ENCODE measurements around the gene DEPP1.

DEPP1 gene

DNA sequence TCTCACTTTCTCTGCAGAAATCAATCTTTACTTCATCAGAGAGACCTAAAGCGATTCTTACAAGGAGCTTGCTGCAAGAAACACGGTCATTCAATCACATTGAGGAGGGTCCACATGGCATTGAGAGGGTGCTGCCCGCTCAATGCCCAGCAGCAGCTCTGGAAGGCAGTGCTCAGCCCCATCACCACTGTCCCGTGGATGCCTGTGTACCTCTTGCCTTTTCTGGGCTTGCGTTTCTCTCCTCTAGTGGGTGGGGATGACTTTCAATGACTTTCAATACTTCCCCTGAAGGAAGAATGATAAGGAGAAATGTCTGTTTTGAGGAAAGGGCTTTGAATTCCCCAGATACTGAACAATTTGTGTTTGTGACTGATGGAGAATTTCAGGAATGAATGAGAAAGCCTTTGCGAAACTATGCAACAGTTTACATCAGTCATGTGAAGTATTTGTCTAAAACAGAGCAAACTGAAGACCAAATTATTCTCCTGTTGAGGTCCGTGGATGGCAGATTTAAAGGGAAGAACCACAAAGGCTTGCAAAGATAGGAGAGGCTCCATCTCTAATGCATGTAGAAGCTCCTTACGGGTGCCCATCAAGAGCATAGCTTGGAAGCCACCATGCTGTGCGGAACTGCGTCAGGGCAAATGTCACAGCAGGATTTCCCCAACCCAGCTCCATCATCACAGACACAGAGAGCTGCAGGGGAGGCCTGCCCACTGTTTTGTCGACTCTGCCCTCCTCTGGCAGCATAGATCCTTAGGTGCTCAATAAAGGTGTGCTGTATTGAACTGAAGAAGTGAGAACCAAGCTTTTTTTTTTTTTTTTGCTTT is 15.5 kb upstream of the DEPP1 start:
- no peak for DNase-seq (ENCODE audit: low read depth)

DNA sequence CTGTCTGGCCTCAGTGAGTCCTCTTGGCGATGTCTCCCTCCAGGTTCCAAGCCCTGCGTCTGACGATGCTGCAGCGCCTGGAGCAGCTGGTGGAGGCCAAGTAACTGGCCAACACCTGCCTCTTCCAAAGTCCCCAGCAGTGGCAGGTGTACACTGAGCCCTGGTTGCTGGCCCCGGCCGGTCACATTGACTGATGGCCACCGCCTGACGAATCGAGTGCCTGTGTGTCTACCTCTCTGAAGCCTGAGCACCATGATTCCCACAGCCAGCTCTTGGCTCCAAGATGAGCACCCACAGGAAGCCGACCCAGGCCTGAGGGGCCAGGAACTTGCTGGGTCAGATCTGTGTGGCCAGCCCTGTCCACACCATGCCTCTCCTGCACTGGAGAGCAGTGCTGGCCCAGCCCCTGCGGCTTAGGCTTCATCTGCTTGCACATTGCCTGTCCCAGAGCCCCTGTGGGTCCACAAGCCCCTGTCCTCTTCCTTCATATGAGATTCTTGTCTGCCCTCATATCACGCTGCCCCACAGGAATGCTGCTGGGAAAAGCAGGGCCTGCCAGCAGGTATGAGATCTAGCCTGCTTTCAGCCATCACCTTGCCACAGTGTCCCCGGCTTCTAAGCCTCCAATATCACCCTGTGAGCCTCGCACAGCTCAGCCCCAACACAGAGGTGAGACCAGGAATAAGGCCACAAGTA is 14.8 kb upstream of the DEPP1 start:
- DNase-seq (ENCODE audit: low read depth): no peak

DNA sequence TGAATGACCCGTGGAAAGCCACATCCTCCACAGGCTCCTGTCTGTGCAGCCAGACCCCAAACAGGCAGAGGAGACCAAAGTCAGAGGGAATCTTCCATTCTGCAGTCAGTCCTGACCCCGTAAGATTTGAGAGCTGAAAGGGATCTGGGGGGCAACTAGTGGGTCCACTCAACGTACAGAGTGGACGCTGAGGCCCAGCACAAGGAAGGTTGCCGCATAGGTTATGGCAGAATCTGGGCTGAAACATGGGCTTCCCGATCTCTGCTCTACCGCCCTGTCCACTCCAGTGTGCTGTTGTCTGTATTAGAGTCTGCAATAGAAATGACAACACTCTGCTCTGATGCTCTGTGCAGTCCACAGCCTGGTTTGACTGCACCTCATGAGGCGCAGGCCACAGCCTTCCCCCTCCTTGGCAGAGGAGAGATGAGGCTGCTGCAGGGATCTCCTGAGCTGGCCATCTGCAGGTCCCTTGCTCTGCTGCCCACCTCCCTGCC is 14.2 kb upstream of the DEPP1 start:
- DNase-seq (ENCODE audit: low read depth): no peak

DNA sequence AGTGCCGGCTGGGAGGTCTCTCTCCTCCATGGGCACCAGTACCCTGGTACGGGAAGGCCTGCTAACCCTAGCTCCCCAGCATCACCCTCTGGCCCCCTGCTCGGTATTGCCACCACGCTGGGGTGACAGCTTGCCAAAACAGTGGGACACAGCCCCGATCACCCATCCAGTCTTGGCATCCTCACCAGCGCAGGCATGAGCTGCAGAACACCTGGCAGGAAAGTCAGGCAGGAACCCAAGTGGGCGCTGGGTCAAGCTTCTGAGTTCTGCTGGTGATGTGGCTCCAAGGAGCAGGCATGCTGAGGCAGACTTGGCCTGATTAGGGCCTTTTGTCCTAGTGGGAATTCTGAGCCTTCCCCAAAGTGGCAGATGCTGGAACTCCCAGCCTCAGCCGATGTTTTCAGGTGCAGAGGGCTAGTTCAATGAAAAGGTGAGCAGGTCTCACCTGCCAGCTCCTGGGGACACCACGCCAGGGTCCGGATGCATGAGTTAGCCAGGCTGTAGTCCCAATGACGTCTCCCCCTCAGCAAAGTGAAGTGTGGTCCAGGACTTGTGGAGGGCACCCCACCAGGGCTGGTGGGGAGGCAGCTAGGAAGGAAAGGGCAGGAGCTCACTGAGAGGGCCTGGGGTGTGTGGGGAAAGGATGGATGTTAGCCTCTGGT is 13.6 kb upstream of the DEPP1 start:
- DNase-seq (ENCODE audit: low read depth): no peak

DNA sequence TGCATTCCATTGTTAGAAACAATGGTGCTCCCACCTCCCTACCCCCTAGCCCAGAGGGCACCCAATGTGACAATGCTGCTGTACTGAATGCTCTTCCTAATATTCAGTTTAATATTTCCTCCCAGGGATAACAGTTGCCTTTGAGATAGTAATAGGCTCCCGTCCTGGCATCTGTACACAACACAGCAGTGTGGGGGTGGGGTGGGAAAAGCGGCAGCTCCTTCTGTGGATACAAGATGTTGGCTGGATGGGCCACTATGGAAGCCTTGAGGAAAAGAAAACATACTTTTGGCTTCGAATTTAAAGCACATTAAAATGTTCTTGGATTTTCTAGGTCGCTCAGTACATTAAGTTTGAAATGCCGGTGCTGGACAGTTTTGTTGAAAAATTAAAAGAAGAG is 13.0 kb upstream of the DEPP1 start:
- no peak for DNase-seq (ENCODE audit: low read depth)

DNA sequence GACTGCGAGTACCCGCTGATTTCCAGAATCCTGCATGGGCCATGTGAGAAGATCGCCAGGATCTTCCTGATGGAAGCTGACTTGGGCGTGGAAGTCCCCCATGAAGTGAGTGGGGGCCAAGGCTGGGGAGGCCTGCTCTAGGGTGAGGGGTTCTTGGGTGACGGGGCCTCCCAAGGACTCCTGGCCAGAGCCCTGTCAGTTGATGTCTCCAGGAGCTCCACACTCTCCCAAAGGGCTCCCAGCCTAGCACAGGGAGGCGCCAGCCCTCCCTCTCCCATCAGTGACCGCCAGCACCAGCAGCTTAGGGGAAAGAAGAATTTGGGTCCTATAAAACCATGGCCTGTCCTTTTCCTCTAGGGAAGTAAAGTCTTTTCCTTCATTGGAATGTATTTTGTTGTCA is 12.4 kb upstream of the DEPP1 start:
- no peak for DNase-seq (ENCODE audit: low read depth)

DNA sequence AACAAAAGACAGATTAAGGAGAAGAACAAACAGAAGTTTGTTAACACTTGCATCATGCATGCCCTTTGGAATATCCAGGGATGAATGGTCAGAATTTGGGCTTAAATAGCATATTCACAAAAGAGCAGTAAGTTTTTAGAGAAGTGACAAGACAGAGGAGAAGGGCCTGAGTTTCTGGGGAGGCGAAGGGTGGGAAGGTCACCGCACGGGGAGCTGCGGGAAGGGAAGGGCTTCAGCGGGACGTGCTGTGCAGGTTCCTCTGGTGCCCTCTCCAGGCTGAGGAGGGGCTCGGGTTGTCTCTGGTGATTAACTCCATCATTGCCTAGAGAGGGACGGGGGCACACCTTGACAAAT is 11.7 kb upstream of the DEPP1 start:
- DNase-seq (ENCODE audit: low read depth): no peak

DNA sequence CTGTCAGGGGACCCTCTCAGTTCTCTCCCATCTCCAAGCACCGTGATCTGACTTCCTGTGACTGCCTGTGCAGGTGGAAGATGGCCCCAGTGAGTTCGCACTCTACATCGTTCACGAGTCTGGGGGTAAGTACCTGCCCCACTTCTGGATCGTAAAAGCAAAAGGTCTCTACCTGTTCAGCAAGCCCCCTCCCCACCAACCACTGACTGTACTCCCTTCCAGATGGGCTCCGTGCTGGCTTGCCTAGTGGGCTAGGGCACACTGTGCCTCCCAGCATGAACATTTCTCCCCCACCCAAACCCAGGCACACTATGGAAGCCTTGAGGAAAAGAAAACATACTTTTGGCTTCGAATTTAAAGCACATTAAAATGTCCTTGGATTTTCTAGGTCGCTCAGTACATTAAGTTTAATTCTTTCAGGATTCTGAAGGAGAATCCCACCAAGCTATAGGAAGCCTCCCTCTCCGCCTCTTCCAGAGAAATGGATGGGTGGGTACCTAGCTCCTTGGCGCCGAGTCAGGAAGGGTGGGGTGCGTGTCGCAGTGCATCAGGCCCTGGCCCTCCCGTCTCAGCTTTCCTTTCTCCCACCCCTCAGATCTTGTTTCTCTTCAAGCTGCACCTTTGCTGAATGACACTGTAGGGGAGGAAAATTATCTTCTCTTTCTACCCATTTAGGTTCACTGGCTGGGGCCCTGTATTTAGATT is 11.1 kb upstream of the DEPP1 start:
- no peak for DNase-seq (ENCODE audit: low read depth)

DNA sequence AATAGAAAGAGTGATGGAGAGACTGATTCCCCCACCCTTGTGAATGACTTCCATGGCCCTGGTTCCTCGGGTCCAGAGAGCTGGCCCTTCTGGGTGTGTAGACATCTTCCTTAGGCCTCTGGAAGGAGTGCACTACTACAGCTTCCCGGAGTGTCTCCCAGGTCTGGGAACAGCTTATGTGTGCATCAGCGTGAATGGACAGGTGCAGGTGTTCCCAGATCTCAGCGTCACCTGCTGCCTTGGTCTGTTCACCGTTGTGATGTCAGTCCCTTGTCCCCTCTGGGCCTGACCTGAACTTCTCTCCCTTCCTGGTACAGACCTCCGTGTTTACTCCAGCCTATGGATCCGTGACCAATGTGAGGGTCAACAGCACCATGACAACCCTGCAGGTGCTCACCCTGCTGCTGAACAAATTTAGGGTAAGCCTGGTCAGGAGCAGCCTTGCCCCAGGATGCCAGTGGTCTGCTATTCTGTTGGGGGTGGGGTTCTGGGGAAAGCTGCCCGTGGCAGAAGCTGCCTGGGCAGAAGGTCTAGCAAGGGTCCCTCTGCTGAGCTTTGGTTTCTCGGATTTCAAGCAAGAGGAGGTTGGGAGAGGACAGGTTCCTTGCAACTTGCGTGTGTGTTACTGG is 10.5 kb upstream of the DEPP1 start:
- no peak for DNase-seq (ENCODE audit: low read depth)

DNA sequence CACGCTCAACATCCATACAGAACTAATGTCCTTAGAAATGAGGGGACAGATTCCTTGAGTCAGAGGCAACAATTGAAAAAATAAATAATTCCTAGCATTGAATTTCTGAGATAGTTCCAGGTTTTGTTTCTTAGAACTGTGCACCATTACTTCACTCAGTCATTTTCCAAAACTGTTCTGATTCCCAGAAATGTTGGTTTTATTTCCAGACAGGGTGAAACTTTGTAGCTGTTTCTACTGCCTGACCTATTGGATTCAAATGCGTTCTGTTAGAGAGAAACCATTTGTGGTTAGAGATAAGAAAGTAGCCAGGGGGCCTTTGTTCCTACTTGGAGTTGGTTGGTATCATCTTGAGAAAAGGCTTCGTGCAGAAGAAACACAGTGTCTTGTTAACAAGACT is 8.1 kb upstream of the DEPP1 start:
- DNase-seq (ENCODE audit: low read depth): no peak

DNA sequence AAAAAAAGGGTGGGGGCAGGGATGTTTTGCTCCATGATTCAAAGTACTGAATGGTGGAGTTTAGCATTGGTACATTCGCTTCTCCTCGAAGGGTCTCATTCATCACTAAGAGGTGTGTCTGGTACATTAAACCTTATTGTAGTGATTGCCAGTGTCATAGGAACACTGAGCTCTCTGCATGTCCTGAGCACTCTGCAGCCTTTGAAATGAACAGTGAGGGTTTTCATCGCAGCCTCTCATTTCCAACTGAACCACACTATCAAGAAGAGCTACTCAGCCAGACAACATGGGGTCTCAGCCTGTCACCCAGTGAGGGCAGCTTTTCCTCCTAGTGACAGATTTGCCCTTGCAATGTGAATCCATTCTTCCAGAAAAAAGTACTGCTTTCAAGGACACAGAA is 7.6 kb upstream of the DEPP1 start:
- no peak for DNase-seq (ENCODE audit: low read depth)

DNA sequence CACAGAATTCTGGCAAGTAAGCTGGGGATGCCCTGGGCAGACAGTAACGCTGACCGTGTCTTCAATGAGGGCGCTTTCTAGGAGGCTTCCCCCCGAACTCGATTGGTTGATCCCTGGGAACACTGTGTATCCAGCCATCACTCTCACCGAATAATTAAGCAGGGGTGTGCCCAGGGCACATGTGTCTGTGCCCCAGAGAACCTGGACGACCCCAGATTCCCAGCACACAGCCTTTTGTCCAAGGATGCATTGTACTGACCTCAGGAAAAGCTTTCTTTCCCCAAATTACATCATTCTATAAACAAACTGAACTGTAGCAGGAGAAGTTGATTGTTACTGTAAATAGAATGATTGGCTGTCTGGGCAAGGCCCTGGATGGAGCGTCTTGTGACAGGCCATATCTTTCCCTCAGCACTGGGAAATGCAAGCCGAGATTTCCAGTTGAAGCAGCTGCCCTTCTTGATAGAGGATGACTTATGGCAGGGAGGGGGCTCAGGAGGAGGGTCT is 6.6 kb upstream of the DEPP1 start:
- DNase-seq (ENCODE audit: low read depth): no peak

DNA sequence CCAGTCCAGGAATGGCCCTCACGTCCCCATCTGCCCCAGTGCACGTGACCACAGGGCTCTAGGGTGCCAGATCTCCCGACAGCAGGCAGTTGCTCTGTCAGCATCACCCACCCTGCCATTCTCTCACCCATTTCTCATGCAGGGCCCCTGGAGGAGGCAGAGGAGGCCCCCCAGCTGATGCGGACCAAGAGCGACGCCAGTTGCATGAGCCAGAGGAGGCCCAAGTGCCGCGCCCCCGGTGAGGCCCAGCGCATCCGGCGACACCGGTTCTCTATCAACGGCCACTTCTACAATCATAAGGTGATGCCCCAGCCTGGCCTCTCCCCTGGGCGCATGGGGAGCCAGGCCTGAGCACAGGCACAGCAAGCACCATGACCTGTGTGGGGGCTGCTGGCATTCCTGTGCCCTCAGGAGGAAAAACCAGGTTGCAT is 6.1 kb upstream of the DEPP1 start:
- no peak for DNase-seq (ENCODE audit: low read depth)

DNA sequence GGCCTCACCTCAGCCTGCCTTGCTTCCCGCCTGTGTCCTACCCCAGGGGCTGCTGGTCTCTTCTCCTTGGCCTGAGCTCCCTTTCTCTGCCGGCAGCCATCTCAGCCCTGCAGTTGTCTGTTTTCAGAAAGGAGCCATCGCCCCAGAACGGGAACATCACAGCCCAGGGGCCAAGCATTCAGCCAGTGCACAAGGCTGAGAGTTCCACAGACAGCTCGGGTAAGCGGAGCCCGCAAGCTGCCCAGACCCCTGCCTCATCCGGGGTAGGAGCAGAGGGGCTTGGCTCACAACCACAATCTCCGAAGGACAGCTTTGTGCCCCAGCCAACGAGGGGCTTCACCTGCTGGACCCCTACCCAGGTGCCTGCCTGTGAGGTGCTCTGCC is 5.3 kb upstream of the DEPP1 start:
- no peak for DNase-seq (ENCODE audit: low read depth)

DNA sequence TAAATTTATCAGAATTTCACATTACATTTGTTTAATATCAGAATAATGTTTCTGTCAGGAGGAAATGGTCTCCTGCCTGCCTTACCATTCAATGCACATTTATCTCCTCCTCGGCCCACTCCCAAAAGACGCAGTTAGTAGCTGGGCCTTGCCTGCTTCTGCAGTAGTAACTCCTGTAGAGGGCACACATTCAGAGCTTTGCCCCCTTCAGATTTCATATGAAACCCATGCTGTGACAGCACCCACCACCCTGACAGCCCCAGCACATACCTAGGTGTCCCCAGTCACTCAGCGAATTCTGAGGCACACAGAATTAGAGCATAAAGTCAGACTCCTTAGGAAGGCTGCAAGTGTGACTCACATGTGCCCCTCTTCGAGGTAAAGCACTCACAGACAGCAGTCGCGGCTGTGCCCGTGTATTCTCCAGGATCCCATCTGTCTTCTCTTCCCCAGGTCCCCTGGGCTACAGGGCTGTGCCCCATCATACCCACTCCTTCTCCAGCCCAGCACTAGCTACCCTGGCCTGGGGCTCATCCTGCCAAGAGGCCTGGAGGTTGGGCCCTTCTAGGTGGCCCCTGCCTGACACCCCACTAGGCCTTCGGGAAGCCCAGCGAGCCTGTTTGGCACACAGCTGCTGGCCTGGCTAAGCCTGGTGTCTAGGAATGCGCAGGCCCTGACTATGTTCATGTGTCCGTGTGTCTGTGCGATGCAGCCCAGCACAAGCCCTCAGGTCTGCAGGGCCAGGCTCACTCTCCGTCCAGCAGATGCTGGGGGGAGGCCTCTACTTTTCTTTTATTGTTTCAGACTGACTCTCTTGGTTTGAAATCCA is 4.7 kb upstream of the DEPP1 start:
- no peak for DNase-seq (ENCODE audit: low read depth)

DNA sequence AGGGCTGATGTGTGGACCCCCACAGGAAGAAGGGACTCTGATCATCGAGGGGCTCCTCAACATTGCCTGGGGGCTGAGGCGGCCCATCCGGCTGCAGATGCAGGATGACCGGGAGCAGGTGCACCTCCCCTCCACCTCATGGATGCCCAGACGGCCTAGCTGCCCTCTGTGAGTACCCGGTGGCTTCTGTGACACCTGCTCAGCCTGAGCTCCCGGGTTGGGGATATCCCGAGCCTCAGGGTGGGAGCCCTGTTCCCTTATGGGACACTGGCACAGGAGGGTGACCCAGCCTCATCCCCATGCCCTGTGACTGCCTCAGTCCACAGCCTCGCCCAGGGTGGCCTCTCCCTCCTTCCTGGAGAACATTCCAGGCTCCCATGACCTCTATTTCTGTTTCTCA is 3.9 kb upstream of the DEPP1 start:
- no peak for DNase-seq (ENCODE audit: low read depth)

DNA sequence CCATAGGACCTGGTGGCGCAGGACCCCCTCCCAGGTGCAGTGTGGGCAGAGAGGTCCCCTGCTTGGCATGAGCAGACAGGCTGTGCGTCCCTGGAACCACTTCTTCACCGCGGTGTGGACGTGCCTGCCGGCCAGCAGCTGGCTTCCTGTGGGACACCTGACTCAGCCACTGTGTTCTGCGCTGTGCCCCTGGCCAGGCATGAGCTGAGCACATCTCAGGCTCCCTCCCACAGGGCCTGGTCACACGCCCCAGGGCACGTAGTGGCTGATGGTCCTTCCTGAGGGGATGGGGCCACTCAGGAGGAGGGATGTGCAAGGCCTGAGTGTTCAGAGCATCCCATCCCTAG is 3.5 kb upstream of the DEPP1 start:
- DNase-seq (ENCODE audit: low read depth): no peak

DNA sequence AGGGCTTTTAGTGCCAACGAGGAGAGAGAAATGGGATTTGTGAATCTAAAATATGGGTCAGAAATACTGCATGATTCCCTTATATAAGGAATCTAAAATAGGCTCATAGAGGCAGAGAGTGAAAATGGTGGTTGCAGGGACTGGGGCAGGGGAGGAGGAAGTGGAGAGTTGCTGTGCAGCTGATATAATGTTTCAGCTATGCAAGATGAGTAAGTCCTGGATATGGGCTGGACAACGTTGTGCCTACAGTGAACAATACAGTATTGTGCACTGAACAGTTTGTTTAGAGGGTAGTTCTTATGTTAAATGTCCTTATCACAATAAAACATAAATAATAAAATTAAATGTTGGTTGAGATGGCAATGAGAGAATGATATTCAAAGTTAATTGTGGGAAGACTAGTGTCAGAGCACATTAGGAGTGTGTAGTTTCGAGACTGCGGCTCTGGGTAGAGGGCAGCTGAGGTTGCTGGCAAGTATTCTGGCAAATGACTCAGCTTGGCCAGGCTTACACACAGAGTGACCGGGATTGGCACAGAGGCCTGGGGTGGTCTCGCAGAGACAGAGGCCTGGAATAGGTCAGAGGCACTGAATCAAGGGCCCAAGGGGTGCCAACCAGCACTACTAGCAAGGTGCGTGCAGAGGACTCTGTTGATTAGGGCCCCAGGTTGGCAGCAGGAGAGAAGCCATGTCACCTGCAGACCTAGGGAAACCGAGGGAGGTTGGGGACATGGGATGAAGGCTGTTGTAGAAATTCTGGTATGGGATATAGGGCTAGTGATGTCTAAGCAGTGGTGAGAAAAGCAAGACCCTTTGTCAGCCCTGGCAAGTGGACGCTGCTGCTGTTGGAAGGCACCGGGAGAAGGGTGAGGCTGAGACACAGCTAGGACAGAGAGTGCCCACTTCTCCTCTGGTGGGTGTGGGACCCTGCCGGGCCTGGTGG is 2.8 kb upstream of the DEPP1 start:
- DNase-seq (ENCODE audit: low read depth): no peak

DNA sequence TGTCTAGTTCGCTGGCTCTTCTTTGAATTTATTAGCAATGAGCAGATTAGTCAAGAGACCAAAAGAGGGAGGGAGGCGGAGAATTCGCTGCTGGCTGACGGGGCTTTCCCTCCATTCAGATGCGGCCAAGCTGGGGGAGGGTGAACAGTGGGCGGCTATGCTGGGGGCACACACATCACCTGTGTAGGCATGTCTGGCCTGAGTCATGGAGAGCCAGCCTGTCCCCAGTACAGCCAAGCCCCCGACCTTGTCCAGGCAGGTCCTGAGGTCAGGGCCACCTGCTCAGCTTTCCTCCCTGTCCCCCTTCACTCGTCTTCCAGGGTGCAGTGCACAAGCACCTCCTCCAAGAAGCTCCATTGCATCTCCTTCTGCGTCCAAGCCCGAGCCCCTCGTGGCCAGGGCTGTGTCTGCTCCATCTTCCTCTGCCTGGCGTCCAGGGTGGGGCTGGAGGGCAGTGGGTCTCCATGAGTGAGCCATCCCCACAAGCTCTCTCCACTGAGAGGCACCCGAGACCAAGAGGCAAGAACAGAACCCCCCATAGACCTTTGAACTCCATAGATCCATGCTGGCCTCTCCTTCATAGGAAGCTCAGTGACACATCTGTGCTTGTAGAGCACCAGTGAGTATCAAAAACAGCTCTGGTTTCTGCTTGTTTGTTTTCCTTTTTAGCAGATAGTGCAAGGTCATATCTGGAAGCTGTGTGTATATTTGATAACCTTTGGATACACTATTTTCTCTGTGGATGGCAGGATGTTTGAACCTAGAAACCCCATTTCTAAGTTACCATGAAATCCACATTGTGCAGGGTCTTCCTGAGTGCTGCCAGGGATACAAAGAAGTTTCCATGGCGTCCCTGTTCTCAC is 1.9 kb upstream of the DEPP1 start:
- DNase-seq (ENCODE audit: low read depth): no peak
